CD4-positive, alpha-beta T cell treated with Interleukin-21 for 1 hour (primary cell): ENCODE data around the gene HPCA.

Source experiments
- DNase-seq: peaks from one replicate; pipeline ENCODE4 v3.0.0-alpha.2; 2020

Gene HPCA

GRCh38 chr1:32886004-32886827 is at the start of gene HPCA:
HPCA (plus strand) TSS chr1:32886491; CDS start chr1:32888899, 2,408 bp downstream.
- peak; percentile 17 for DNase-seq

GRCh38 chr1:32848354-32849063 is 37.8 kb upstream of the HPCA start:
- no peak for DNase-seq

GRCh38 chr1:32855861-32856617 is 30.3 kb upstream of the HPCA start:
- no peak for DNase-seq

GRCh38 chr1:32858136-32858535 is 28.2 kb upstream of the HPCA start:
- no peak for DNase-seq

- DNase-seq = no peak
These were observed 27.5 kb upstream of the HPCA start for GRCh38 chr1:32858791-32859190.

- no peak for DNase-seq
These were observed 26.4 kb upstream of the HPCA start for GRCh38 chr1:32859915-32860314.

- no peak for DNase-seq
These were observed 25.7 kb upstream of the HPCA start for GRCh38 chr1:32860566-32860965.

- DNase-seq = no peak
These were observed 24.2 kb upstream of the HPCA start for GRCh38 chr1:32861904-32862695.

GRCh38 chr1:32863218-32863880 is 22.9 kb upstream of the HPCA start:
- no peak for DNase-seq

GRCh38 chr1:32863881-32864245 is 22.4 kb upstream of the HPCA start:
- no peak for DNase-seq

- no peak for DNase-seq
These were observed 21.8 kb upstream of the HPCA start for GRCh38 chr1:32864375-32865019.

- DNase-seq = no peak
These were observed 20.5 kb upstream of the HPCA start for GRCh38 chr1:32865639-32866405.

GRCh38 chr1:32867151-32867550 is 19.1 kb upstream of the HPCA start:
- no peak for DNase-seq

- DNase-seq = no peak
These were observed 18.6 kb upstream of the HPCA start for GRCh38 chr1:32867671-32868070.

- DNase-seq = no peak
These were observed 18.2 kb upstream of the HPCA start for GRCh38 chr1:32868085-32868484.

GRCh38 chr1:32868806-32869455 is 17.4 kb upstream of the HPCA start:
- DNase-seq = no peak

- DNase-seq = no peak
These were observed 16.2 kb upstream of the HPCA start for GRCh38 chr1:32869923-32870614.

- no peak for DNase-seq
These were observed 15.5 kb upstream of the HPCA start, which contains the start of gene FNDC5 for GRCh38 chr1:32870615-32871363. FNDC5 (minus strand) TSS chr1:32870912.
